SK-N-SH treated with all-trans-retinoic acid at 6 μM for 48 hours (cell line): ENCODE data around the gene MCCD1.

ENCODE experiments used
- ARNTL ChIP-seq: fragments of 450-650 bp; formaldehyde crosslinking; IDR thresholded peaks from 2 replicates; pipeline ENCODE4 v1.5.0; 2020; ENCODE audit warnings: low read depth, mild to moderate bottlenecking, moderate library complexity, borderline replicate concordance
- BACH2 ChIP-seq: fragments of 250-450 bp; sonication (Bioruptor Pico); IDR thresholded peaks from 2 replicates; pipeline ENCODE4 v1.9.0; 2021; ENCODE audit warnings: mild to moderate bottlenecking, borderline replicate concordance
- CREB5 ChIP-seq: fragments of 250-450 bp; sonication (Bioruptor Pico); IDR thresholded peaks from 2 replicates; pipeline ENCODE4 v1.5.1; 2020; ENCODE audit warnings: low read depth, mild to moderate bottlenecking, moderate library complexity
- ISL1 ChIP-seq: fragments of 250-450 bp; sonication (Bioruptor Pico); IDR thresholded peaks from 2 replicates; pipeline ENCODE4 v2.1.2; 2022; ENCODE audit warnings: mild to moderate bottlenecking, moderate library complexity
- POU6F1 ChIP-seq: fragments of 250-450 bp; sonication (Bioruptor Pico); IDR thresholded peaks from 2 replicates; pipeline ENCODE4 v1.8.0; 2021; ENCODE audit warnings: low read depth, mild to moderate bottlenecking, moderate library complexity, borderline replicate concordance
- RARB ChIP-seq: fragments of 250-450 bp; sonication (Bioruptor Pico); IDR thresholded peaks from 2 replicates; pipeline ENCODE4 v1.8.0; 2021; ENCODE audit warnings: mild to moderate bottlenecking, moderate library complexity
- TCF4 ChIP-seq: fragments of 250-450 bp; sonication (Bioruptor Pico); IDR thresholded peaks from 2 replicates; pipeline ENCODE4 v1.8.0; 2021; ENCODE audit warnings: mild to moderate bottlenecking, moderate library complexity, borderline replicate concordance
- TSHZ2 ChIP-seq: fragments of 250-450 bp; sonication (Bioruptor Pico); IDR thresholded peaks from 2 replicates; pipeline ENCODE4 v1.5.0; 2020; ENCODE audit warnings: mild to moderate bottlenecking, moderate library complexity
- ZFP3 ChIP-seq: fragments of 250-450 bp; sonication (Bioruptor Pico); IDR thresholded peaks from 2 replicates; pipeline ENCODE4 v1.5.0; 2020; ENCODE audit warnings: mild to moderate bottlenecking, moderate library complexity
- ZFP30 ChIP-seq: fragments of 450-650 bp; formaldehyde crosslinking; IDR thresholded peaks from 2 replicates; pipeline ENCODE4 v1.5.0; 2022; ENCODE audit warnings: mild to moderate bottlenecking, moderate library complexity
- ZNF565 ChIP-seq: fragments of 450-650 bp; formaldehyde crosslinking; conservative IDR thresholded peaks from 2 replicates; pipeline ENCODE4 v1.5.0; 2020; ENCODE audit warnings: low read depth, mild to moderate bottlenecking, moderate library complexity
- ZNF8 ChIP-seq: fragments of 450-650 bp; formaldehyde crosslinking; IDR thresholded peaks from 2 replicates; pipeline ENCODE4 v1.5.0; 2020; ENCODE audit warnings: mild to moderate bottlenecking, moderate library complexity

GRCh38 chr6:31559958-31560696 lies 31.4 kb downstream of the MCCD1 start:
- TF ChIP-seq ZNF8 (CRISPR knock-in tag) (no peak), CREB5 (CRISPR knock-in tag) (no peak), BACH2 (no peak), ARNTL (no peak), TCF4 (CRISPR knock-in tag) (no peak), ZNF565 (CRISPR knock-in tag) (no peak), ZFP3 (CRISPR knock-in tag) (no peak), ISL1 (no peak), TSHZ2 (CRISPR knock-in tag) (no peak), ZFP30 (CRISPR knock-in tag) (no peak), POU6F1 (CRISPR knock-in tag) (no peak), RARB (CRISPR knock-in tag) (no peak)
